ENCODE measurements around the gene S100PBP.
"Not testable (repeated sequence)": the region's sequence is repeated elsewhere in the genome, so short reads cannot be mapped to it uniquely, and the experiment has no call there.

The S100PBP gene

GRCh38 chr1:32901823-32902534 lies 84.5 kb downstream of the S100PBP start:
- no peak for DNase-seq

- no peak for DNase-seq
These were observed 85.1 kb downstream of the S100PBP start for GRCh38 chr1:32902535-32902920.

- no peak for DNase-seq
These were observed 86.7 kb downstream of the S100PBP start for GRCh38 chr1:32903991-32904785.

- no peak for DNase-seq
These were observed 87.3 kb downstream of the S100PBP start for GRCh38 chr1:32904797-32905196.

- DNase-seq = not testable (repeated sequence)
These were observed 88.1 kb downstream of the S100PBP start for GRCh38 chr1:32905588-32905987.

GRCh38 chr1:32906654-32907053 lies 89.2 kb downstream of the S100PBP start:
- DNase-seq = no peak

GRCh38 chr1:32907435-32907834 lies 90.0 kb downstream of the S100PBP start:
- DNase-seq = no peak

All from kidney glomerular epithelial cell (primary cell).